Stomach (tissue), 9 donors: ENCODE measurements around the gene PEMT. TPM values are rescaled to one million over a fixed set of nuclear protein-coding genes. Genes with fewer than 3 reads are reported as not detected.

Experiments
- DNase-seq, 2 donors: peaks; one replicate each; pipeline versions ENCODE4 v3.0.0 to v3.0.0-alpha.2; 2013 to 2019
- H3K27ac ChIP-seq, 5 donors: fragments of 200-600 bp in 4 of 5; sonication (generic) in 4 of 5; one replicate each; pipeline ENCODE4 v1.5.1; 2013 to 2019; ENCODE audit warnings: mild to moderate bottlenecking in 1 of 5, moderate library complexity in 1 of 5
- H3K27me3 ChIP-seq, 3 donors: fragments of 200-600 bp; sonication (generic); one replicate each; pipeline ENCODE4 v1.5.1; 2017 to 2019; ENCODE audit warnings: mixed run types in 1 of 3
- H3K36me3 ChIP-seq, 4 donors: fragments of 200-600 bp; sonication (generic); 1 replicate in 3 of 4; 2 replicates in 1 of 4; pipeline ENCODE4 v1.5.1; 2016 to 2019
- H3K4me1 ChIP-seq, 4 donors: fragments of 200-600 bp; sonication (generic); one replicate each; pipeline ENCODE4 v1.5.1; 2016 to 2019
- H3K4me3 ChIP-seq, 4 donors: fragments of 200-600 bp; sonication (generic) in 3 of 4; one replicate each; pipeline ENCODE4 v1.5.1; 2016 to 2019; ENCODE audit warnings: mild to moderate bottlenecking in 1 of 4
- H3K9me3 ChIP-seq, 4 donors: fragments of 200-600 bp; sonication (generic); one replicate each; pipeline ENCODE4 v1.5.1; 2016 to 2019
- EP300 ChIP-seq: sonication (generic); formaldehyde crosslinking; IDR thresholded peaks from one replicate; pipeline ENCODE4 v1.6.1; 2017; ENCODE audit warnings: antibody characterized with exemption
- POLR2A ChIP-seq, 4 donors: fragments of 450-650 bp; IDR thresholded peaks; one replicate each; pipeline ENCODE4 v1.6.1; 2016; ENCODE audit warnings: antibody characterized with exemption in 4 of 4, control low read depth in 2 of 4, mild to moderate bottlenecking in 1 of 4, moderate library complexity in 1 of 4
- POLR2AphosphoS5 ChIP-seq, 3 donors: sonication (generic); formaldehyde crosslinking; IDR thresholded peaks; one replicate each; pipeline ENCODE4 v1.6.1; 2016; ENCODE audit warnings: antibody characterized with exemption in 3 of 3
- WGBS, 5 donors: extraction: QIAGEN DNeasy Blood & Tissue Kit in 3 of 5; methylation state at CpG; one replicate each; pipeline versions ENCODE4 v1.1.5 to v1.1.7; 2013 to 2018; 5-methylcytosine and 5-hydroxymethylcytosine counted together
- intact Hi-C: fragments of 100-400 bp; cut with DNase I; formaldehyde crosslinking; loops from one replicate; pipeline ENCODE4 v1.15.1; 2023; ENCODE audit warnings: low total_unique reads
- polyA plus RNA-seq, 3 donors: library from polyadenylated mRNA; stranded (reverse); fragments of 200-250 nt; gene quantifications; one replicate each; pipeline ENCODE4 v1.2.3, GENCODE V29; 2013
- total RNA-seq, 5 donors: library from RNA; depleted of rRNA; stranded (reverse); fragments of >200 nt; gene quantifications; one replicate each; pipeline versions ENCODE4 v1.1.0 to v1.2.3, GENCODE V29; 2014 to 2016
- TF ChIP-seq, protein P1 (sequence below), 7 experiments: fragments of 450-650 bp in 4 of 7; fragments of 200-600 bp in 3 of 7; sonication (generic) in 3 of 7; IDR thresholded peaks; one replicate each; pipeline ENCODE4 v1.5.1; 2016 to 2019; ENCODE audit warnings: antibody characterized with exemption in 7 of 7, control low read depth in 2 of 7, mild to moderate bottlenecking in 1 of 7
- donor health status: healthy with polysubstance abuse.
- donor health status: Bipolar disorder and iron deficiency.
- donor health status: healthy.

PEMT gene
- total and polyA plus RNA-seq, 8 donors, result 7.0 to 44.6 (median 27.0) TPM

DNA sequence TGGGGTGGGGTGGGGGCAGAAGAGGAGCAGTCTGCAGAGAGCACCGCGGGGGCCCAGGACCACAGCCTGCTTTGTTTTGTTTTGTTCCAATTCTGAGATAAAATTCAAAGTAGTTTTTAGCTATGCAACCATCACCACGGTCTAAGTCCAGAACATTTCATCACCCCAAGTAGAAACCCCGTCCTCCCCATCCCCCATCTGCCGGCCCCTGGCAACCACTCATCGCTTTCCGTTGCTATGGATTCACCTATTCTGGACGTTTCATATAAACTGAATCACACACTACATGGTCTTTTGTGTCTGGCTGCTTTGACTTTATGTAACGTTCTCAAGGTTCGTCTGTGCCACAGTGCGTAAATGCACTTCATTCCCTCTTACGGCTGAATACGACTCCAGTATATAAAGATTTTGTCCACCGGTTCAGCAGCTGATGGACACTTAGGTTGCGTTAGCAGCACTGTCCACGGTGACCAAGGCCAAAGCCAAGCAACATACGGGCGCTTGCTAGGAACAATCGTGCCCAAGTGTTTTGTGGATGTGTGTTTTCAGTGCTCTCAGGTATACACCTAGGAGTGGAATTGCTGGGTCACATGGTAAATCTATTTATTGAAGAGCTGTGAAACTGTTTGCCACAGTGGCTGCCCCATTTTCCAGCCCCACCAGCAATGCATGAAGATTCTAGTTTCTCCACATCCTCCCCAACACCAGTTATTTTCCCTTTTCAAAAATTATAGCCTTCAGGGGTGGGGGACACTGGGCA lies 67.6 kb downstream of the PEMT start:
- peak overlapping the region; percentile 43 to 69 (median 48) for H3K27ac ChIP-seq

DNA sequence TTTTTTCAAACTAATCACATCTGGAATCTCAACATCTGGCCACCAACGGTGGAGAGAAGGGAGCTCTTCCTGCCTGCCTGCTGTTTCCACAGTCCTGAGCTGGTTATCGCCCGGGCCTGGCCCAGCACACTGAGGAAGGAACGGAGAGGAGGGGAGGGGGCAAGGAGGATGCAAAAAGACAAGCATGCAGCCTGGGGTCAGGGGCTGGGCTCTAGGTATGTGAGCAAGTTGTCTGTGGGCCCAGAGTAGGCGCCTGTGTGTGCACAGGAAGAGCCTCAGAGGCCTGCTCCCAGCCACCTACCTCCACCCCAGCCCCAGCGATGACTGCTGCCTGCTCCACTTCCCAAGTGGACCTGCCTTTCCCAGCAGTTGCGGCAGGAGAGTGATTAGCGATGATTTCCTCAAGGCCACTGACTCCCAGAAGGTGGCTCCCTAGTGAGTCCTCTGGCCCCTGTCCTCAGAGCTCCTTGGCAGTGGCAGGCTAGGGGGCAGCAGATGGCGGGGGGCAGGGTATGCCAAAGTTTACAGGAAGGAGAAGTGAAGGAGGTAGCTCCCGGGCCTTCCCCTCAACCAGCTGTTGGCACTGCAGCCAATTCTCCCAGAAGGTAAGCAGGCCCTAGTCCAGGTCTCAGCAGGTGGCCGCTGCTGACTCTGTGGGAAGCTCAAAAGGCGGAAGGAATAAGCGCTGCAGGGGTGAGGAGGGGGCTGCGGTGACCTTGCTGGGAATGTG lies 68.3 kb downstream of the PEMT start:
- no peak for TF ChIP-seq POLR2A (IDR thresholded peaks at IDR 0.05)
- TF ChIP-seq POLR2AphosphoS5 (IDR thresholded peaks at IDR 0.05), result peak in 2 of 3 donors; percentile 11 to 15
- TF ChIP-seq, protein P1, sequence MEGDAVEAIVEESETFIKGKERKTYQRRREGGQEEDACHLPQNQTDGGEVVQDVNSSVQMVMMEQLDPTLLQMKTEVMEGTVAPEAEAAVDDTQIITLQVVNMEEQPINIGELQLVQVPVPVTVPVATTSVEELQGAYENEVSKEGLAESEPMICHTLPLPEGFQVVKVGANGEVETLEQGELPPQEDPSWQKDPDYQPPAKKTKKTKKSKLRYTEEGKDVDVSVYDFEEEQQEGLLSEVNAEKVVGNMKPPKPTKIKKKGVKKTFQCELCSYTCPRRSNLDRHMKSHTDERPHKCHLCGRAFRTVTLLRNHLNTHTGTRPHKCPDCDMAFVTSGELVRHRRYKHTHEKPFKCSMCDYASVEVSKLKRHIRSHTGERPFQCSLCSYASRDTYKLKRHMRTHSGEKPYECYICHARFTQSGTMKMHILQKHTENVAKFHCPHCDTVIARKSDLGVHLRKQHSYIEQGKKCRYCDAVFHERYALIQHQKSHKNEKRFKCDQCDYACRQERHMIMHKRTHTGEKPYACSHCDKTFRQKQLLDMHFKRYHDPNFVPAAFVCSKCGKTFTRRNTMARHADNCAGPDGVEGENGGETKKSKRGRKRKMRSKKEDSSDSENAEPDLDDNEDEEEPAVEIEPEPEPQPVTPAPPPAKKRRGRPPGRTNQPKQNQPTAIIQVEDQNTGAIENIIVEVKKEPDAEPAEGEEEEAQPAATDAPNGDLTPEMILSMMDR (IDR thresholded peaks at IDR 0.05), result peak in 2 of 7 experiments; percentile 22 to 29
- TF ChIP-seq EP300, result no peak
- Histone ChIP-seq H3K27ac (peak overlapping the region; percentile 43 to 69 (median 48)), H3K36me3 (peaks cover 4 to 21% (median 15%) of the 10 kb centered on the region in 4 donors), H3K9me3 (no peaks in the 10 kb centered on the region), H3K27me3 (no peaks in the 10 kb centered on the region), H3K4me3 (no peak overlapping the region), H3K4me1 (peaks cover 20 to 51% (median 42%) of the 10 kb centered on the region in 4 donors)
- intact Hi-C loops, result no loop called here
- DNase-seq, result peak in 1 of 2 donors; percentile 89
- WGBS, 5 donors, result 29 to 50% (median 41%) methylated on average over 9 to 14 of the region's 14 CpGs

More for the DNA sequence above, 67.6 kb downstream of the PEMT start:
- Histone ChIP-seq H3K27me3 (no peaks in the 10 kb centered on the region), H3K9me3 (no peaks in the 10 kb centered on the region), H3K4me3 (no peak overlapping the region), H3K4me1 (peaks cover 20 to 59% (median 49%) of the 10 kb centered on the region in 4 donors), H3K36me3 (peaks cover 4 to 21% (median 15%) of the 10 kb centered on the region in 4 donors)
- 73 to 83% (median 77%) methylated on average over 19 of the region's 19 CpGs for WGBS, 5 donors
- DNase-seq, result no peak
- TF ChIP-seq, protein P1 (IDR thresholded peaks at IDR 0.05), result no peak
- TF ChIP-seq POLR2A (IDR thresholded peaks at IDR 0.05) (no peak), POLR2AphosphoS5 (IDR thresholded peaks at IDR 0.05) (no peak), EP300 (no peak)
- intact Hi-C loops, result no loop called here

DNA sequence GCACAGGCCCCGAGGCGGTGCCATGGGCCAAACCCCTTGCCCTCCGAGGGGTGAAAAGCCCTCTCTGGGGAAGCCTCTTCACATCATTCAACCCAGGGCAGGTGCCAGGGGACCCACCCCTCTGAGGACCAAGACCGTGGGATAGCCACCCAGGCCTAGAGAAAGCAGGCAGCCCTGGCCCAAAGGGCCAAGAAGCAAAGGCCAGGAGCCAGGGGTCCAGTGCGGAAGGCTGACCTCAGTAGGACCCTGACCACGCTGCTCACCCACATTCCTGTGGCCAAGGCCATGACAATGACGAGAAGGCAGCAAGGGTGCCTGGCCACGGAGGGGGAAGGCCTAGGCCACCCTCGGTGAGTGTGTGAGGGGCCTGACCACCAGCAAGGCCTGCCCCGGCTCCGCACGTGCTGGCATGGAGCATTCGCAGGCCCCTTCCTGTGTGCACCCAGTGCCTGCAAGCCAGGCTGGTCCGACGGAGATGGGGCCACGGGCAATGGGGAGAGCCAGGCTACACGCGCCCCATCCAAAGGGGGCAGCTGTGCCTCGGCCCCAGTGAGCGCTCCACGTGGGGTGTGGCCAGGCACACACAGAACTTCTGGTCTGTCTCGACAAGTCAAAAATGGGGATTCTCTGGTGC lies 70.8 kb downstream of the PEMT start:
- WGBS, 5 donors, result 89 to 92% (median 90%) methylated on average over 7 to 22 of the region's 22 CpGs
- Histone ChIP-seq H3K27me3 (no peaks in the 10 kb centered on the region), H3K4me1 (peaks cover 11 to 30% (median 22%) of the 10 kb centered on the region in 4 donors), H3K4me3 (no peak overlapping the region), H3K9me3 (no peaks in the 10 kb centered on the region), H3K27ac (no peak overlapping the region), H3K36me3 (peaks cover 4 to 21% (median 15%) of the 10 kb centered on the region in 4 donors)
- intact Hi-C loops, result no loop called here
- TF ChIP-seq POLR2AphosphoS5 (IDR thresholded peaks at IDR 0.05) (no peak), POLR2A (IDR thresholded peaks at IDR 0.05) (no peak), EP300 (no peak)
- TF ChIP-seq, protein P1 (IDR thresholded peaks at IDR 0.05), result no peak
- no peak for DNase-seq

DNA sequence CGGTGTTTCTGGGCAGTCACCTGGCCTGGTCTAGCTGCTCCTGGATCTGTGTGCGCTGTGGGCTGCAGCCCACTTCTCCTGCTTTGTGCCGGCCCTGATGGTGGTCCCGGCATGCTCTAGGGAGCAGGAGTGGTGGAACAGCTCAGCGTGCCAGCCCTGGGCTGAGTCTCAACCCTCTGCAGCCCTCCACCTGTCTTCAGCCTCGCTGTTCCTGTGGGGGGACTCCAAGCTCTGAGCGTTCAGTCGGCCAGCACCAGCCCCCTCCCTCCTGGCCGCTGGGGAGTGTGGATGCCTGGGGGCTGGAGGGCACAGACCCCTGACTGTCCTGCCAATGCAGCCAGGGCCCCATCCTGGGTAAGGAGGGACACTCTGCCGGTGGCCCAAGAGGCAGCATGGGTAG lies 71.6 kb downstream of the PEMT start:
- DNase-seq, result no peak
- Histone ChIP-seq H3K4me3 (no peak overlapping the region), H3K27ac (no peak overlapping the region), H3K9me3 (no peaks in the 10 kb centered on the region), H3K27me3 (no peaks in the 10 kb centered on the region), H3K36me3 (peaks cover 4 to 21% (median 15%) of the 10 kb centered on the region in 4 donors), H3K4me1 (peaks cover 8 to 22% (median 14%) of the 10 kb centered on the region in 4 donors)
- intact Hi-C loops, result no loop called here
- 90 to 95% (median 93%) methylated on average over 9 to 10 of the region's 10 CpGs for WGBS, 5 donors
- TF ChIP-seq EP300, result no peak
- no peak for TF ChIP-seq POLR2A (IDR thresholded peaks at IDR 0.05)
- TF ChIP-seq POLR2AphosphoS5 (IDR thresholded peaks at IDR 0.05), result no peak
- TF ChIP-seq, protein P1 (IDR thresholded peaks at IDR 0.05), result no peak
